GM12892 (cell line): ENCODE measurements around the gene TNFAIP3.

Source experiments
- POLR2A ChIP-seq: IDR thresholded peaks from 2 replicates; pipeline ENCODE4 v1.6.1; 2011; ENCODE audit warnings: low read depth, low read length, control low read depth
- POLR2AphosphoS5 ChIP-seq: IDR thresholded peaks from 2 replicates; pipeline ENCODE4 v1.6.1; 2011; ENCODE audit warnings: low read depth, low read length, control low read depth

DNA sequence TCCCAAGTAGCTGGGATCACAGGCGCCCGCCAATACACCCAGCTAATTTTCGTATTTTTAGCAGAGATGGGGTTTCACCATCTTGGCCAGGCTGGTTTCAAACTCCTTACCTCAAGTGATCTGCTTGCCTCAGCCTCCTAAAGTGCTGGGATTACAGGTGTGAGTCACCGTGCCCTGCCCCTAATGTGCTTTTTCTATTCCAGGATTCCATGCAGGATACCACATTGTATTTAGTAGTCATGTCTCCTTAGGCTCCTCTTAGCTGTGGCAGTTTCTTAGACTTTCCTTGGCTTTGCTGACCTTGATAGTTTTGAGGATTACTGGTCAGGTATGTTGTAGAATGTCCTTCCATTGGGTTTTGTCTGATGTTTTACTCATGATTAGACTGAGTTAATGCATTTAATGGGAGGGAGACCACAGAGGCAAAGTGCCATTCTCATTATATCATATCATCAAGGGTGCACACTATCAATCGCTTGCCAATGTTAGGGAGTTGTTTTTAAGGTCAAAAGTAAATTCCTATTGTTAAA lies 39.6 kb upstream of the TNFAIP3 start:
- TF ChIP-seq POLR2A (no peak), POLR2AphosphoS5 (no peak)
